H9 (cell line): ENCODE measurements around the gene UBP1. TPM values are rescaled to one million over a fixed set of nuclear protein-coding genes. Genes with fewer than 3 reads are reported as not detected.

Experiments used
- DNase-seq: peaks from one replicate; pipeline ENCODE4 v3.0.0-alpha.2; 2017
- H2AFZ ChIP-seq: one replicate; pipeline ENCODE4 v1.6.1; 2013; ENCODE audit warnings: mild to moderate bottlenecking, low read length, control low read depth, moderate library complexity
- H2AK5ac ChIP-seq: 2 replicates; pipeline ENCODE4 v1.6.1; 2013; ENCODE audit warnings: low read length, control low read depth, mixed read lengths; ENCODE audit not compliant: insufficient read length
- H2BK120ac ChIP-seq: one replicate; pipeline ENCODE4 v1.6.1; 2013; ENCODE audit warnings: low read depth, mild to moderate bottlenecking, low read length, control low read depth, inconsistent platforms; ENCODE audit not compliant: poor library complexity, severe bottlenecking
- H2BK12ac ChIP-seq: 2 replicates; pipeline ENCODE4 v1.6.1; 2013; ENCODE audit warnings: low read length, control low read depth, mixed read lengths, low read depth; ENCODE audit not compliant: insufficient read length
- H2BK15ac ChIP-seq: 2 replicates; pipeline ENCODE4 v1.6.1; 2013; ENCODE audit warnings: low read depth, low read length, control low read depth
- H2BK20ac ChIP-seq: one replicate; pipeline ENCODE4 v1.6.1; 2013; ENCODE audit warnings: low read depth, mild to moderate bottlenecking, low read length, control low read depth, inconsistent platforms; ENCODE audit not compliant: poor library complexity, severe bottlenecking
- H2BK5ac ChIP-seq: 2 replicates; pipeline ENCODE4 v1.6.1; 2013; ENCODE audit warnings: low read length, control low read depth, mixed read lengths; ENCODE audit not compliant: insufficient read length
- H3K14ac ChIP-seq: 2 replicates; pipeline ENCODE4 v1.6.1; 2013; ENCODE audit warnings: low read length, control low read depth; ENCODE audit not compliant: insufficient read depth
- H3K18ac ChIP-seq: 2 replicates; pipeline ENCODE4 v1.6.1; 2013; ENCODE audit warnings: low read depth, mild to moderate bottlenecking, mixed read lengths, low read length, control low read depth; ENCODE audit not compliant: insufficient read length
- H3K23ac ChIP-seq: 2 replicates; pipeline ENCODE4 v1.6.1; 2013; ENCODE audit warnings: low read length, control low read depth, mixed read lengths, low read depth; ENCODE audit not compliant: insufficient read length
- H3K23me2 ChIP-seq: 2 replicates; pipeline ENCODE4 v1.6.1; 2013; ENCODE audit warnings: low read depth, mild to moderate bottlenecking, mixed read lengths, low read length, control low read depth; ENCODE audit not compliant: insufficient read length, poor library complexity, severe bottlenecking
- H3K27ac ChIP-seq: 2 replicates; pipeline ENCODE4 v1.5.1; 2013; ENCODE audit warnings: low read length, control low read depth, mixed read lengths, low read depth; ENCODE audit not compliant: insufficient read length
- H3K27me3 ChIP-seq: 2 replicates; pipeline ENCODE4 v1.6.1; 2013; ENCODE audit warnings: low read length, control low read depth, inconsistent platforms; ENCODE audit not compliant: insufficient read depth
- H3K4ac ChIP-seq: 2 replicates; pipeline ENCODE4 v1.6.1; 2013; ENCODE audit warnings: low read depth, mild to moderate bottlenecking, control low read depth, inconsistent platforms, low read length, moderate library complexity
- H3K4me1 ChIP-seq: 2 replicates; pipeline ENCODE4 v1.6.1; 2013; ENCODE audit warnings: low read length, control low read depth, inconsistent platforms; ENCODE audit not compliant: insufficient read depth
- H3K4me2 ChIP-seq: 2 replicates; pipeline ENCODE4 v1.6.1; 2013; ENCODE audit warnings: low read length, control low read depth, mixed read lengths; ENCODE audit not compliant: insufficient read length, insufficient read depth
- H3K56ac ChIP-seq: 2 replicates; pipeline ENCODE4 v1.6.1; 2013; ENCODE audit warnings: low read depth, mild to moderate bottlenecking, mixed read lengths, low read length, control low read depth; ENCODE audit not compliant: insufficient read length
- H3K79me1 ChIP-seq: 2 replicates; pipeline ENCODE4 v1.6.1; 2013; ENCODE audit warnings: low read depth, mild to moderate bottlenecking, moderate library complexity, low read length, control low read depth, inconsistent platforms; ENCODE audit not compliant: insufficient read depth, poor library complexity, severe bottlenecking
- H3K79me2 ChIP-seq: 2 replicates; pipeline ENCODE4 v1.6.1; 2013; ENCODE audit warnings: low read length, control low read depth, inconsistent platforms; ENCODE audit not compliant: insufficient read depth
- H3K9ac ChIP-seq: 2 replicates; pipeline ENCODE4 v1.6.1; 2013; ENCODE audit warnings: low read length, control low read depth, mixed read lengths; ENCODE audit not compliant: insufficient read length; ENCODE audit errors: extremely low read depth
- H3K9me3 ChIP-seq: one replicate; pipeline ENCODE4 v1.6.1; 2013; ENCODE audit warnings: low read depth, low read length, inconsistent platforms; ENCODE audit not compliant: control insufficient read depth
- H3T11ph ChIP-seq: one replicate; pipeline ENCODE4 v1.6.1; 2013; ENCODE audit warnings: mild to moderate bottlenecking, low read length, control low read depth, inconsistent platforms
- H4K20me1 ChIP-seq: one replicate; pipeline ENCODE4 v1.6.1; 2013; ENCODE audit not compliant: control insufficient read depth, insufficient read length, insufficient read depth
- H4K5ac ChIP-seq: 2 replicates; pipeline ENCODE4 v1.6.1; 2013; ENCODE audit warnings: low read depth, mild to moderate bottlenecking, mixed read lengths, low read length, control low read depth; ENCODE audit not compliant: insufficient read length
- H4K8ac ChIP-seq: replicated peaks from 2 replicates; pipeline ENCODE4 v1.6.1; 2013; ENCODE audit warnings: low read length, control low read depth, mixed read lengths, low read depth; ENCODE audit not compliant: insufficient read length
- H4K91ac ChIP-seq: 2 replicates; pipeline ENCODE4 v1.6.1; 2013; ENCODE audit warnings: low read depth, mild to moderate bottlenecking, moderate library complexity, mixed read lengths, low read length, control low read depth; ENCODE audit not compliant: insufficient read length
- H3K27ac Mint-ChIP-seq, 3 experiments: 2 replicates in 2 of 3; 3 replicates in 1 of 3; pipeline ENCODE4 v1.8.0; 2020 to 2021; ENCODE audit warnings: mixed read lengths in 3 of 3, mild to moderate bottlenecking in 1 of 3, moderate library complexity in 1 of 3
- H3K27me3 Mint-ChIP-seq: 2 replicates; pipeline ENCODE4 v1.8.0; 2021; ENCODE audit warnings: low read depth, mild to moderate bottlenecking, moderate library complexity, mixed read lengths
- H3K36me3 Mint-ChIP-seq, 3 experiments: 2 replicates in 2 of 3; 3 replicates in 1 of 3; pipeline ENCODE4 v1.8.0; 2020 to 2021; ENCODE audit warnings: low read depth in 3 of 3, mixed read lengths in 3 of 3; ENCODE audit not compliant: insufficient read depth in 1 of 3
- H3K4me1 Mint-ChIP-seq, 2 experiments: 2 replicates each; pipeline ENCODE4 v1.8.0; 2020; ENCODE audit warnings: mixed read lengths in 2 of 2
- H3K4me3 Mint-ChIP-seq, 2 experiments: 2 replicates in 1 of 2; 3 replicates in 1 of 2; pipeline ENCODE4 v1.8.0; 2020 to 2021; ENCODE audit warnings: mild to moderate bottlenecking in 2 of 2, mixed read lengths in 2 of 2, moderate library complexity in 1 of 2
- H3K9me3 Mint-ChIP-seq, 2 experiments: 2 replicates in 1 of 2; 3 replicates in 1 of 2; pipeline ENCODE4 v1.8.0; 2020; ENCODE audit warnings: mild to moderate bottlenecking in 2 of 2, mixed read lengths in 2 of 2, moderate library complexity in 1 of 2
- WGBS: extraction: QIAGEN DNeasy Blood & Tissue Kit; methylation state at CpG from one replicate; pipeline ENCODE4 v1.1.7; 2013; ENCODE audit warnings: missing lambda C conversion rate, low lambda C conversion rate, mixed read lengths; ENCODE audit not compliant: insufficient read length; ENCODE audit errors: extremely low coverage; 5-methylcytosine and 5-hydroxymethylcytosine counted together
- total RNA-seq: library from RNA; stranded (reverse); gene quantifications from 2 replicates; pipeline ENCODE4 v1.2.1, GENCODE V29; 2021
- TF ChIP-seq, protein P1 (sequence below): fragments of 200-600 bp; sonication (generic); conservative IDR thresholded peaks from 3 replicates; pipeline ENCODE4 v1.8.0; 2021; ENCODE audit warnings: antibody characterized with exemption, mild to moderate bottlenecking

Gene UBP1
- total RNA-seq, 1 experiment from 2014 or later: 103 TPM

DNA sequence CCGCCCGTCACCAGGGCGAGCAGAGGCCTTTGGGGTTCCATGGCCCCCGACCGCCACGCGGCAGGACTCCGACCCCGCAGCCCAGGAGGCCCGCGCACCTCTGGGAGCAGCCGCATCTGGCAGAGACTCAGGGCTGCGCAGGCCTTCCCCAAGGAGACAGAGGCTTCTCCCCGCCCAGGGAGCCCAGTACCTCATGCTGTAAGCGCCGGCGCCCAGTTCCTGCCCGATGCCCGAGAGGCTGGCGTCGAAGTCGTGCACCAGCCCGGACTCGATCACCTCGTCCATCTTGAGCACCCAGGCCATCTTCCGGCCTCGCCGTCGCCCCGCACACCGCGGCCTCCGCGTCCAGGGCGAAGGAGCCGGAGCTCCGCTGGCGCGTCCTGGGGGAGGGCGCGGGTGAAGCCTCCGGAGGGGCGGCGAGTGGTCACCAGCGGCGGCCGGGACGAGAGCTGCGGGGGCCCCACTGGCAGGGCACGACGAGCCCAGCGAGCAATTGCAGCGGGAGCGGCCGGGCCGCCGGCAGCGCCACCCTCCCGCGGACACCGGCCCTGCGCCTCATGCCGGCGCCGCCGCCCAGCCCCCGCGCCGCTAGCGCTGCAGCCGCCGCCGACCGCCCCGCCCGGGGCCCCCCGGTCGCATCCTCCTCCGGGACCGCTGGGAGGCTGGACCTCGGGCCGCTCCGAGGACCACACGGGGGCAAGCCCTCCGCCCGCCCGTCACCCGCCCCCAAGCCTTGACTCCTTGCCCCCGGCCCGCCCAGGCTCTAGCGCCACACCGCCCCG is 468 bp downstream of the UBP1 start:
- H3K36me3 Mint-ChIP-seq: peaks cover 0 to 2% (median 0%) of the 10 kb centered on the region in 3 experiments; a peak in 2 of 7 replicates

More for the DNA sequence above, 468 bp downstream of the UBP1 start:
- Histone ChIP-seq H3K27me3 (no peaks in the 10 kb centered on the region), H4K8ac (no peak overlapping the region), H3K18ac (peak overlapping the region; percentile 1), H3K4ac (no peak overlapping the region; the same call in 1 of the 2 replicates), H2BK15ac (no peak overlapping the region), H2BK20ac (no peak overlapping the region), H4K20me1 (no peaks in the 10 kb centered on the region), H2BK5ac (no peak overlapping the region), H3K9ac (peak overlapping the region; percentile 94), H3K4me2 (peak overlapping the region; percentile 94), H3K14ac (peak overlapping the region; percentile 87), H4K91ac (no peak overlapping the region), H3K23ac (no peak overlapping the region), H3K23me2 (peaks cover 19% of the 10 kb centered on the region), H2BK12ac (no peak overlapping the region), H3K9me3 (no peaks in the 10 kb centered on the region), H3K27ac (no peak overlapping the region), H3K79me1 (no peaks in the 10 kb centered on the region), H2AFZ (no peak overlapping the region), H4K5ac (no peak overlapping the region), H2BK120ac (no peak overlapping the region), H3T11ph (no peak overlapping the region), H3K79me2 (peaks cover 38% of the 10 kb centered on the region; the same call in 1 of the 2 replicates), H3K56ac (no peak overlapping the region), H2AK5ac (no peak overlapping the region), H3K4me1 (peaks cover 9% of the 10 kb centered on the region; the same call in 1 of the 2 replicates)
- H3K9me3 Mint-ChIP-seq: peaks cover 2% of the 10 kb centered on the region in 2 experiments; a peak in 2 of 5 replicates
- H3K27ac Mint-ChIP-seq: peak overlapping the region in 2 of 3 experiments; percentile 27 to 73; a peak in 3 of 7 replicates
- no CpG with 5 or more reads among the region's 93 CpGs for WGBS
- no peaks in the 10 kb centered on the region; the same call in 1 of the 2 replicates for H3K27me3 Mint-ChIP-seq
- H3K4me1 Mint-ChIP-seq: peaks cover 34 to 43% of the 10 kb centered on the region in 2 experiments
- TF ChIP-seq, protein P1, sequence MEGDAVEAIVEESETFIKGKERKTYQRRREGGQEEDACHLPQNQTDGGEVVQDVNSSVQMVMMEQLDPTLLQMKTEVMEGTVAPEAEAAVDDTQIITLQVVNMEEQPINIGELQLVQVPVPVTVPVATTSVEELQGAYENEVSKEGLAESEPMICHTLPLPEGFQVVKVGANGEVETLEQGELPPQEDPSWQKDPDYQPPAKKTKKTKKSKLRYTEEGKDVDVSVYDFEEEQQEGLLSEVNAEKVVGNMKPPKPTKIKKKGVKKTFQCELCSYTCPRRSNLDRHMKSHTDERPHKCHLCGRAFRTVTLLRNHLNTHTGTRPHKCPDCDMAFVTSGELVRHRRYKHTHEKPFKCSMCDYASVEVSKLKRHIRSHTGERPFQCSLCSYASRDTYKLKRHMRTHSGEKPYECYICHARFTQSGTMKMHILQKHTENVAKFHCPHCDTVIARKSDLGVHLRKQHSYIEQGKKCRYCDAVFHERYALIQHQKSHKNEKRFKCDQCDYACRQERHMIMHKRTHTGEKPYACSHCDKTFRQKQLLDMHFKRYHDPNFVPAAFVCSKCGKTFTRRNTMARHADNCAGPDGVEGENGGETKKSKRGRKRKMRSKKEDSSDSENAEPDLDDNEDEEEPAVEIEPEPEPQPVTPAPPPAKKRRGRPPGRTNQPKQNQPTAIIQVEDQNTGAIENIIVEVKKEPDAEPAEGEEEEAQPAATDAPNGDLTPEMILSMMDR: peak; percentile 39; the same call in 2 of the 3 replicates
- peak; percentile 40 for DNase-seq
- peak overlapping the region; percentile 98 to 99 for H3K4me3 Mint-ChIP-seq
